ENCODE measurements around the gene APPL2. TPM values are rescaled to one million over a fixed set of nuclear protein-coding genes. Genes with fewer than 3 reads are reported as not detected.

The APPL2 gene
- polyA plus RNA-seq, 3 donors: 6.4 to 19.8 (median 9.0) TPM

DNA sequence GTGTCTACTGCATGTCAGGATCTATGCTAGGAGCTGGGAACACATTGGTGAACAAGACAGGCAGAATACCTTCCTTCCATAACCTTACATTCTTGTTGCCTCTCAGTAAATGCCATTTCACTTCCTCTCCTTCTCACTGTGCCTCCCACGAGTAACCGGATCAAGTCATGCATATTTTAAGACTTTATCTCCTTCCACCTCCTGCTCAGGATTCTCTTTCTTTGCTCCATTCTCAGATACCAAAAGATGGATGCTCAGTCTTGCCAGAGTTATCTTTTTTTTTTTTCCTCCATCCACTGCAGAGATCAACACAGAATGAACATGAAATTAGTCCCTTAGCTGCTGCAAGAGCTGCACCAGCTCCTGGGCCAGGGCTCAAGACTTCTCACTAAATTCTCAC is 20.0 kb upstream of the APPL2 start:
- H3K4me3 ChIP-seq (replicated peaks in 1 of 3; ENCODE audit: low read depth in 2 of 3, low read length in 3 of 3): no peak overlapping the region
- Mint-ChIP-seq H3K27me3 (ENCODE audit: low read depth in 3 of 3) (peaks cover 0 to 4% (median 2%) of the 10 kb centered on the region in 3 donors), H3K4me1 (no peaks in the 10 kb centered on the region), H3K36me3 (no peaks in the 10 kb centered on the region), H3K9me3 (peaks cover 4 to 12% (median 8%) of the 10 kb centered on the region in 7 donors), H3K27ac (no peak overlapping the region), H3K4me3 (no peak overlapping the region)
- TF ChIP-seq CTCF (IDR thresholded peaks at IDR 0.05): no peak
- no peaks in the 10 kb centered on the region for H4K20me1 ChIP-seq (ENCODE audit: insufficient read depth, low read length)
- no peak overlapping the region for H2AFZ ChIP-seq (ENCODE audit: insufficient read depth, low read depth, low read length, poor library complexity, severe bottlenecking)
- no peaks in the 10 kb centered on the region for H3K9me3 ChIP-seq (replicated peaks in 1 of 2; ENCODE audit: control insufficient read depth in 1 of 2, insufficient read depth in 1 of 2, low read length in 2 of 2)
- no peak for DNase-seq
- H3K36me3 ChIP-seq (replicated peaks in 1 of 2; ENCODE audit: control insufficient read depth in 1 of 2, insufficient read depth in 2 of 2, low read length in 2 of 2): no peaks in the 10 kb centered on the region
- intact Hi-C loops (cut with micrococcal nuclease): no loop called here
- WGBS (ENCODE audit: insufficient coverage): 17% methylated on average over 2 of the region's 2 CpGs
- no peak overlapping the region for H3K9ac ChIP-seq (ENCODE audit: insufficient read depth, low read length, poor library complexity, severe bottlenecking)
- H3K79me2 ChIP-seq (ENCODE audit: insufficient read depth, low read length): no peaks in the 10 kb centered on the region
- H3K4me2 ChIP-seq (replicated peaks; ENCODE audit: extremely low read depth, low read length, poor library complexity, severe bottlenecking): no peak overlapping the region
- no peaks in the 10 kb centered on the region for H3K4me1 ChIP-seq (ENCODE audit: control insufficient read depth in 1 of 2, insufficient read depth in 2 of 2, low read length in 2 of 2)
- no peak overlapping the region for H3K27ac ChIP-seq (ENCODE audit: low read depth in 1 of 2, low read length in 2 of 2)
- no peaks in the 10 kb centered on the region for H3K27me3 ChIP-seq (ENCODE audit: control insufficient read depth in 2 of 2, insufficient read depth in 2 of 2, low read length in 2 of 2)

DNA sequence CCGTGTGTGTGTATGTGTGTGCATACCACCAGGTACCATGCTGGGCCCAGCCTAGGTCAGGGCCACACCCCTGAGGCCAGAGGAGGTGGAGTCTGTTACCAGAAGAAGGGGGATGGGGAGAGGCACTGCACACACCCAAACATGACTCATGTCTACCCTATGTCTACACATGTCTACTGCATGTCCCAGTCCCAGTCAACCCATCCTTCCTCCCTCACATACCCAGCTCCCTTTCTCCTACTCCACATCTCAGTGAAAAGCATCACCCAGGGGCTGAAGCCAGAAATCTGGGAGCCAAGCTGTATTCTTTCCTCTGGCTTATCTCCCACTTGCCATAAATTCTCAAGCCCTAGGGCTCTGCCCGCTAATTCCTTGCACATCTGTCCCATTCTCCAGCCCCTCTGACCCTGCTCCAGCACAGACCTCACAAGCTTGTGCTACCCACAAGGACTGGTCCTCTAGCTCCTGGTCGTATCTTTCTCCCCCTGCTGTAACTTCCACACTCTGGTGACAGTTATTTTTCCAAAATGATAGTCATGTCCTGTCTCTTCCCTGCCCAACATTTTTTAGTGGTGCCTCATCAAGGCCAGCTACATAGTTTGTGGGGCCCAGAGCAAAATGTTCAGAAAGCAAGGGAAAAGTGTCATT is 18.0 kb upstream of the APPL2 start:
- Histone ChIP-seq H3K36me3 (replicated peaks in 1 of 2; ENCODE audit: control insufficient read depth in 1 of 2, insufficient read depth in 2 of 2, low read length in 2 of 2) (no peaks in the 10 kb centered on the region), H3K4me1 (ENCODE audit: control insufficient read depth in 1 of 2, insufficient read depth in 2 of 2, low read length in 2 of 2) (no peaks in the 10 kb centered on the region), H3K9me3 (replicated peaks in 1 of 2; ENCODE audit: control insufficient read depth in 1 of 2, insufficient read depth in 1 of 2, low read length in 2 of 2) (no peaks in the 10 kb centered on the region), H3K27me3 (ENCODE audit: control insufficient read depth in 2 of 2, insufficient read depth in 2 of 2, low read length in 2 of 2) (no peaks in the 10 kb centered on the region), H3K27ac (ENCODE audit: low read depth in 1 of 2, low read length in 2 of 2) (no peak overlapping the region), H2AFZ (ENCODE audit: insufficient read depth, low read depth, low read length, poor library complexity, severe bottlenecking) (no peak overlapping the region), H4K20me1 (ENCODE audit: insufficient read depth, low read length) (no peaks in the 10 kb centered on the region), H3K4me3 (replicated peaks in 1 of 3; ENCODE audit: low read depth in 2 of 3, low read length in 3 of 3) (no peak overlapping the region), H3K4me2 (replicated peaks; ENCODE audit: extremely low read depth, low read length, poor library complexity, severe bottlenecking) (no peak overlapping the region), H3K79me2 (ENCODE audit: insufficient read depth, low read length) (no peaks in the 10 kb centered on the region), H3K9ac (ENCODE audit: insufficient read depth, low read length, poor library complexity, severe bottlenecking) (no peak overlapping the region)
- H3K27ac Mint-ChIP-seq: peak overlapping the region in 2 of 7 donors; percentile 21 to 79
- peaks cover 0 to 2% (median 2%) of the 10 kb centered on the region in 3 donors for H3K27me3 Mint-ChIP-seq (ENCODE audit: low read depth in 3 of 3)
- WGBS (ENCODE audit: insufficient coverage): 83% methylated on average over 2 of the region's 3 CpGs
- TF ChIP-seq CTCF (IDR thresholded peaks at IDR 0.05): no peak
- no peaks in the 10 kb centered on the region for H3K36me3 Mint-ChIP-seq
- no peak overlapping the region for H3K4me3 Mint-ChIP-seq
- H3K4me1 Mint-ChIP-seq: no peaks in the 10 kb centered on the region
- DNase-seq: no peak
- intact Hi-C loops (cut with micrococcal nuclease): no loop called here
- H3K9me3 Mint-ChIP-seq: peaks cover 4 to 15% (median 7%) of the 10 kb centered on the region in 7 donors
